ENCODE measurements around the gene STX2. TPM values are rescaled to one million over a fixed set of nuclear protein-coding genes. Genes with fewer than 3 reads are reported as not detected.
A peak's percentile ranks its signal among the peaks of the same experiment; 100 is the strongest.

Gene STX2
- total RNA-seq, 4 donors from 2014 or later = 4.8 to 12.0 (median 9.1) TPM

DNA sequence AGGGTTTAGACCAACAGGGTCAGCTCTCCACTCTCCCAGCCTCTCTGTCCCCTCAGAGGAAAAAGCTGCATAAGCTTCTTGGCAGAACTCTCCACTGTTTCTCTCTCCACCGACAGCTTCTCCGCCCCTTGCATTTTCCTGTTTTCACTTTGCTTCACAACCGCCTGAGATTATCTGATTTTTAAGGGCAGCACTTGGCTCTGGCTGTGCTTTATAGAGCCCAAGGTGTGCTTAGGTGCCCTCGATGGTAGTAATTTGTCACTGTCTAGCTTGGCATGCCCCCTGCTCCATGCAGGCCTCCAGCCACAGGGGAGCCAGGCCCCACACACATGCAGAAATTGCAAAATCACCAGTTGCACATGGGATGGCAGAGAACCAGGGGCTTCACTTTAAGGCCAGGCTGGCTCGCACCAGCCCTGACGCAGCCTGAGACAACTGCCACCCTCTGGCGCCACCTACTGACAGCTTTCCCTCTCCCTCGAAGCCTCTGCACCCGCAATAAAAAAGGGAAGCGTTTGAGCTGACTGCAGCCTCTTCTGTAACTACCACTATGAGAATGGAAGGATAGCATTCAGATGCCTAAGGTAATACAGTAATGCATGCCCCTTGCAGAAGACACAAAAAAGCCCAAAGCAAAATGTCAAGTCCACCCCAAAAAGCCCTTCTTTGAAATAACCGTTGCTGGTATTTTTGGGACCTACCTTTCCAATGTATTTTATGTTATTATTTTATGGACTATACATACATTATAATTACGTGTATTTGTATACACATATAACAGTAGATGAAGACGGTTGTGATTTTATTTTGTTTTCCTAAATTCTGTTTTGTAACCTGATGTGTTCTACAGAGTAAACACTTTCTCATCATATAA lies 90.9 kb downstream of the STX2 start:
- Histone ChIP-seq H3K36me3 (no peaks in the 10 kb centered on the region), H3K9me3 (no peaks in the 10 kb centered on the region), H3K27me3 (peaks cover 0 to 5% (median 0%) of the 10 kb centered on the region in 3 donors), H3K27ac (no peak overlapping the region), H3K4me1 (no peaks in the 10 kb centered on the region), H3K4me3 (no peak overlapping the region)
- DNase-seq (peak; percentile 25 to 39), ATAC-seq (peak in 1 of 2 donors; percentile 62)
- in situ Hi-C loops (cut with MboI; ENCODE audit: low sequenced_read_pairs in 4 of 4) (loop anchor here in 1 of 4 donors (10.0 to 25.0 kb wide), 2 partner anchors 343 to 711 kb away; no protein-coding TSS in a partner anchor), intact Hi-C loops (cut with DNase I; ENCODE audit: low total_unique reads) (loop anchor here (5.0 kb wide), 2 partner anchors 346 to 706 kb away; no protein-coding TSS in a partner anchor)
- TF ChIP-seq, protein P1, sequence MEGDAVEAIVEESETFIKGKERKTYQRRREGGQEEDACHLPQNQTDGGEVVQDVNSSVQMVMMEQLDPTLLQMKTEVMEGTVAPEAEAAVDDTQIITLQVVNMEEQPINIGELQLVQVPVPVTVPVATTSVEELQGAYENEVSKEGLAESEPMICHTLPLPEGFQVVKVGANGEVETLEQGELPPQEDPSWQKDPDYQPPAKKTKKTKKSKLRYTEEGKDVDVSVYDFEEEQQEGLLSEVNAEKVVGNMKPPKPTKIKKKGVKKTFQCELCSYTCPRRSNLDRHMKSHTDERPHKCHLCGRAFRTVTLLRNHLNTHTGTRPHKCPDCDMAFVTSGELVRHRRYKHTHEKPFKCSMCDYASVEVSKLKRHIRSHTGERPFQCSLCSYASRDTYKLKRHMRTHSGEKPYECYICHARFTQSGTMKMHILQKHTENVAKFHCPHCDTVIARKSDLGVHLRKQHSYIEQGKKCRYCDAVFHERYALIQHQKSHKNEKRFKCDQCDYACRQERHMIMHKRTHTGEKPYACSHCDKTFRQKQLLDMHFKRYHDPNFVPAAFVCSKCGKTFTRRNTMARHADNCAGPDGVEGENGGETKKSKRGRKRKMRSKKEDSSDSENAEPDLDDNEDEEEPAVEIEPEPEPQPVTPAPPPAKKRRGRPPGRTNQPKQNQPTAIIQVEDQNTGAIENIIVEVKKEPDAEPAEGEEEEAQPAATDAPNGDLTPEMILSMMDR (IDR thresholded peaks at IDR 0.05 in 4 of 5, conservative IDR thresholded peaks at IDR 0.05 in 1 of 5) = peak; percentile 35 to 69 (median 55)
- TF ChIP-seq POLR2A (IDR thresholded peaks at IDR 0.05) = no peak

DNA sequence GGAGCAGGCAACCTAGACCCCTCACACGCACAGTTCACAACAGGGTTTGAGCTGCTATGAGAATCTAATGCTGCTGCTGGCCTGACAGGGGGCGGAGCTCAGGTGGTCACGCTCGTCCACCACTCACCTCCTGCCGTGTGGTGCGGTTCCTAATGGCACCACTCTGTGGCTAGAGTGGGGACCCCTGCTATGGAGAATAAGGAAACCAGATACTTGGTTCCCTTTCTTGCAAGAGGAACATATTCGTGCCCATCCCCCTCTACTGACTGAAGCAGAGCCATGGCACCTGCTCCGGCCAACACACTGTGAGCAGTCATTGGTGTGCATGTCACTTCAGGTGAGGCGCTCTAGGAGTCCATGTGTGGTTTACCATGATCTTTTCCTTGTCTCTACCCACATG lies 92.5 kb downstream of the STX2 start:
- H3K9me3 ChIP-seq = no peaks in the 10 kb centered on the region
- H3K4me1 ChIP-seq = no peaks in the 10 kb centered on the region
- no peak for DNase-seq
- H3K36me3 ChIP-seq = no peaks in the 10 kb centered on the region
- no peak for ATAC-seq
- intact Hi-C loops (cut with DNase I; ENCODE audit: low total_unique reads) = loop anchor here (5.0 kb wide), 2 partner anchors 344 to 704 kb away; no protein-coding TSS in a partner anchor
- in situ Hi-C loops (cut with MboI; ENCODE audit: low sequenced_read_pairs in 4 of 4) = loop anchor here in 1 of 4 donors (10.0 to 25.0 kb wide), 2 partner anchors 342 to 709 kb away; no protein-coding TSS in a partner anchor
- no peak overlapping the region for H3K4me3 ChIP-seq
- no peak overlapping the region for H3K27ac ChIP-seq
- TF ChIP-seq, protein P1 (IDR thresholded peaks at IDR 0.05 in 4 of 5, conservative IDR thresholded peaks at IDR 0.05 in 1 of 5) = no peak
- TF ChIP-seq POLR2A (IDR thresholded peaks at IDR 0.05) = no peak
- H3K27me3 ChIP-seq = peaks cover 0 to 5% (median 0%) of the 10 kb centered on the region in 3 donors

DNA sequence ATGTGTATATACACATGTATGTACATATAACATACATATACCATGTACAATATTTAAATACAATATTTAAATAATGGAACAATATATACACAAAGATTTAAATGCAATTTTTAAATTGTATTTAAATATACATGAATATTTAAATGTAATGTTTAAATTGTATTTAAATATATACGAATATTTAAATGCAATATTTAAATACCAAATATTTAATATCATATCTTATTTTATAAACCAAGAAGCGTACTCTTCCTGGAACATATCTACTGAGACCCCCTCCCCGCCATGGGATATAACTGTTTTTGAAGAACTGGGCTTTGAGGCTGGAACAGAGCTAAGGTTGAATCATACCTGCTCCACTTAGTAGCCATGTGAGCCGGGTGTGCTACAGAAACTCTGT lies 93.1 kb downstream of the STX2 start:
- Histone ChIP-seq H3K9me3 (no peaks in the 10 kb centered on the region), H3K4me3 (no peak overlapping the region), H3K4me1 (no peaks in the 10 kb centered on the region), H3K36me3 (no peaks in the 10 kb centered on the region), H3K27me3 (peaks cover 0 to 3% (median 0%) of the 10 kb centered on the region in 3 donors), H3K27ac (no peak overlapping the region)
- no peak for ATAC-seq
- in situ Hi-C loops (cut with MboI; ENCODE audit: low sequenced_read_pairs in 4 of 4) = loop anchor here in 1 of 4 donors (10.0 to 25.0 kb wide), 2 partner anchors 341 to 709 kb away; no protein-coding TSS in a partner anchor
- intact Hi-C loops (cut with DNase I; ENCODE audit: low total_unique reads) = loop anchor here (5.0 kb wide), 2 partner anchors 344 to 704 kb away; no protein-coding TSS in a partner anchor
- no peak for TF ChIP-seq POLR2A (IDR thresholded peaks at IDR 0.05)
- no peak for DNase-seq

DNA sequence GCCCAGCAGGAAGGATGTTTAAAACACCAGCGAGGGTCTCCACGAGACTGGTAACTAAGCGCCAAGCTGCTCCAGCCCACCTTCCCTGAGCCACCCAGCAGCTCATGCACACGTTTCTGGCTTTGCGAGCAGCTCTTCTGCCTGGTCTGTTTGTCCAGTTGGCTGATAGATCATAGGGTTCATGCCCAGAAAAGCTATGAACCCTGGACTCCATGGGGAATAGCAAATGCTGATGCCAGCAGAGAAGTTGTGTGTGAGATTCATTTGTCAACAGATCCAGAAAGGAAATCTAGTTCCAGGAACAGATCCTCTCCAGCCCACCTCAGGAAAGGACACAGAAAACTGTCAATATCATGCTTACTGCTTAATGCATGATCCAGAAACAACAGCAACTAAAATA lies 94.8 kb downstream of the STX2 start:
- TF ChIP-seq POLR2A (IDR thresholded peaks at IDR 0.05) = no peak
- TF ChIP-seq, protein P1 (IDR thresholded peaks at IDR 0.05 in 4 of 5, conservative IDR thresholded peaks at IDR 0.05 in 1 of 5) = no peak
- no peak overlapping the region for H3K4me3 ChIP-seq
- no peaks in the 10 kb centered on the region for H3K4me1 ChIP-seq
- no peak overlapping the region for H3K27ac ChIP-seq
- no peaks in the 10 kb centered on the region for H3K36me3 ChIP-seq
- ATAC-seq = no peak
- no peak for DNase-seq
- no peaks in the 10 kb centered on the region for H3K27me3 ChIP-seq
- intact Hi-C loops (cut with DNase I; ENCODE audit: low total_unique reads) = no loop called here
- in situ Hi-C loops (cut with MboI; ENCODE audit: low sequenced_read_pairs in 4 of 4) = loop anchor here in 1 of 4 donors (10.0 to 25.0 kb wide), 2 partner anchors 339 to 707 kb away; no protein-coding TSS in a partner anchor
- no peaks in the 10 kb centered on the region for H3K9me3 ChIP-seq

DNA sequence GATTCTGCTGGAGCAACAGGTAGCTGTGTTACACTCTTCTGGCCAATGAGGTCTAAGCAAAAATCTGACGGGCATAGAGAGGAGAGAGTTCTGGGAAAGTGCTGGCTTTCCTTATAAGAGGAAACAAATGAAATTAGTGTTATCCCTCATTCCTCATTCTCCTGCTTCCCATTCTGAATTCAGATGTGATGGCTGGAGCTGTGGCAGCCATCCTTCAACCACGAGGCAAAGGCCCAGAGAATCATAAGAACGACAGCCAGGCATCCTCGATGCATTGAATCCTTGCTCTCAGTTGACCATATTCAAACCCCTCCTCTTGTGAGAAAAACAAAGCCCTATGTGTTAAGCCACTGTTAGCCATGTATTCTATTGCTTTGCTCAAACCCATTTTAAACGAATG lies 95.4 kb downstream of the STX2 start:
- intact Hi-C loops (cut with DNase I; ENCODE audit: low total_unique reads) = no loop called here

More for the DNA sequence above, 95.4 kb downstream of the STX2 start:
- no peaks in the 10 kb centered on the region for H3K27me3 ChIP-seq
- no peak for DNase-seq
- no peaks in the 10 kb centered on the region for H3K9me3 ChIP-seq
- in situ Hi-C loops (cut with MboI; ENCODE audit: low sequenced_read_pairs in 4 of 4) = loop anchor here in 1 of 4 donors (10.0 to 25.0 kb wide), 2 partner anchors 339 to 706 kb away; no protein-coding TSS in a partner anchor
- no peak overlapping the region for H3K4me3 ChIP-seq
- no peak for ATAC-seq
- no peak overlapping the region for H3K27ac ChIP-seq
- H3K36me3 ChIP-seq = no peaks in the 10 kb centered on the region
- TF ChIP-seq, protein P1 (IDR thresholded peaks at IDR 0.05 in 4 of 5, conservative IDR thresholded peaks at IDR 0.05 in 1 of 5) = no peak
- TF ChIP-seq POLR2A (IDR thresholded peaks at IDR 0.05) = no peak
- H3K4me1 ChIP-seq = no peaks in the 10 kb centered on the region

Measured in gastrocnemius medialis (tissue), 4 donors.